ENCODE measurements around the gene EDC3. TPM values are rescaled to one million over a fixed set of nuclear protein-coding genes. Genes with fewer than 3 reads are reported as not detected.
"Not testable (repeated sequence)": the region's sequence is repeated elsewhere in the genome, so short reads cannot be mapped to it uniquely, and the experiment has no call there.

The EDC3 gene
- polyA plus RNA-seq, 1 donor, result 23.7 TPM

DNA sequence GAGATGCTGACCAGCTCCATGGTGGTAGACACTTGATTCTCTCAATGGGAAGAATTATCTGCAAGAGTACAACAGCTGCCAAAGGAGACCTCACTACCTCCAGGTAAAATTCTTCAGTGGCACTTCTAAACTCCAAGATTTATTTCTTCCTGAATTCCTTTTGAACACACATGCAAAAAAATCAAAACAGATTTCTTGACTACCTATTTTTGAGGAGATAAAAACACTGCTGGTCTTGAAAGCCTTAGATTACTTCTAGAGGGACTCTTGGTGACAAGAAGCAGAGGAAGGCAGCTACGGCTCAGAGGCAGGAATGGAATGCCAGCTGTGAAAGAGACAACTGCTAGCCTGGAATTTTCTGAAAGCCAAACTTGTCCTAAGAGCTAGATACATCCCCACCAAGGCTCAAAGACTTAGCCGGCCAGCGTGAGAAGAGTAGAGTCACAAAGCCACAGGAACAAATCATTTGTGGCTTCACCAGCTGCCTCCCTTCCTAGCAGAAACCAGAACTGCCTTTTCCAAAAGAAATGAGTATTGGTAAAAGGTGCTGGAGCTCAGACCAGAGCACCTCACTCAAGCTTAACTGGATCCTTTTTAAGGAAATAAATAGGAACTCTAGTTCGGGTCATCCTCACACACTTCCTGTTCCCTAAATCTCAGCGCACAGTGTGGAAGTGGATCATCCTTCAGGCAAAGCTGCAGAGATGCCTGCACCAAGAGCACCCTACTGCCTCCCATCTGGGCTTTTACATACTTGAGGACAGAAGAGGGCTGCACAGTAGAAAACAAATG, 47.6 kb downstream of the EDC3 start:
- DNase-seq (ENCODE audit: low read depth), result no peak

- no peak for DNase-seq (ENCODE audit: low read depth)
These were observed 49.3 kb downstream of the EDC3 start for GRCh38 chr15:74646480-74646879.

- no peak for DNase-seq (ENCODE audit: low read depth)
These were observed 52.1 kb downstream of the EDC3 start for GRCh38 chr15:74643665-74644204.

GRCh38 chr15:74642734-74643664, 52.8 kb downstream of the EDC3 start:
- DNase-seq (ENCODE audit: low read depth), result no peak

GRCh38 chr15:74642348-74642733, 53.5 kb downstream of the EDC3 start:
- no peak for DNase-seq (ENCODE audit: low read depth)

DNA sequence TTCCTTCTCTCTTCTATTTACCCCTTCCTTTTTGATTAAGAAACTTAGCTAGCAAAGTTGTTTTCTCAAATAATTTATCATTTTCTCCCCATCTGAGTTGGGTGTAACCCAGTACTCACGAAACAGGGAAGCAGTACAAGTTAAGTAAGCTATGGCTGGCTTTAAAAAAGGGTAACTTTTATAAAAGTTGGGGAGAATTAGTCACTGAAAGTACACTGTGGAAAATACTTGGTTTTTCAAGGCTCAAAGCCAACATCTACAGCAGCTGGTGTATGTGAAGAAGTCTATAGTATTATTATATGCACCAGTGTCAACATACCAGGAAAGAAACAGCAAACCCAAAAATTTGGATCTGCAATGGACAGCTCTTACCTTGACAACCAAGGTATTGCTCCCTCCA, 54.7 kb downstream of the EDC3 start:
- DNase-seq (ENCODE audit: low read depth), result no peak

GRCh38 chr15:74636984-74637383, 58.8 kb downstream of the EDC3 start:
- no peak for DNase-seq (ENCODE audit: low read depth)

DNA sequence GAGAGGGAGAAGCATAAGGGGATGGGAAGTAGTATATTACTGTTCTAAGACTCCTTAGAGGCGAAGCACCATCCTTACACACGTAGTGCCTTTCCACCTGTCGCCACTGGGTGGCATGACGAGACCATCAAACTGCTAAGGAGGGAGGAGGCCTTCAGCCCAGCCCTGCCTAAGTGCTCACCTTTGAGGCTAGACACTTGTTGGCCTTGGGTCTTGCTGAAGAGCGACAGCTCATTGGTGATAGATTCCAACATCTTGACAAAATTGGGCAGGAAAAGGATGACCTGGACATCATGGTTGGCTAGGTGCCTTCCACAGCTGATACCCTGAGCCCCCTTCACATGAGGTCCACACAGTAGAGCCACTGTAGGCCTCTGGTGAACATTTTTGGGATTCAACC, 60.6 kb downstream of the EDC3 start:
- DNase-seq (ENCODE audit: low read depth), result no peak

DNA sequence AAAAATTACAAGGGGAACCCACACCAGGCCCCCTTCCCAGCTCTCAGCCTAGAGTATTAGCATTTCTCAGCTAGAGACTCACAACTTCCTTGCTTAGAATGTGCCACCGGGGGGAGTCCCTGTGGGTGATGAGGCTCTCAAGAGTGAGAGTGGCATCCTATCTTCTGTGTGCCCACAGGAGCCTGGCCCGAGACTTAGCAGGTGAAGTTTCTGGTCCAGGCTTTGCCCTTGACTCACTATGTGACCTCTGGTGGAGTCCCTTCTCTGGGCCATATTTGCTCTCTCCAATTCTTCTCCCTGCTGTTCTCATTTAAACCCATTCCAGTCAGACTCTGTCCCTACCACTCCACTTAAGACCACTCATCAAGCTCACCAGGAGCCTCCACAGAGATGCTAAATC, 62.0 kb downstream of the EDC3 start:
- no peak for DNase-seq (ENCODE audit: low read depth)

DNA sequence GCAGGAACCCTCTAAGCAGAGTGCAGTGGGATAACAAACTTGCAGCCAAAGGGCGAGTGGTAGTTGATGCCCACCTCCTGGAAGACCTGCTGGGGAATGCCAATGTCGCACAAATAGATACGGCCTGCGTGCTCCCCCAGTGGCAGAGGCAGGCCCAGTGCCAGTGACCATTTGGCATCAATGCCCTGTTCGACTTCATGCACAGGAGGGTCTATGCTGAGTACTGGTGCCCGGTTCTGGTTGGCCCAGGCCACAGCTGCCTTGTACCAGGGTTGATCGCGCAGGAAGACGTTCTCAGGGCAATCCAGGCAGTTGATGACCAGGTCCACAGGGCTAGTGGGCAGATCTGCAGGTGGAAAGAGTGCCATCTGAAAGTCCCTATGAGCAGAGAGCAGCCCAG, 63.2 kb downstream of the EDC3 start:
- DNase-seq (ENCODE audit: low read depth), result no peak

DNA sequence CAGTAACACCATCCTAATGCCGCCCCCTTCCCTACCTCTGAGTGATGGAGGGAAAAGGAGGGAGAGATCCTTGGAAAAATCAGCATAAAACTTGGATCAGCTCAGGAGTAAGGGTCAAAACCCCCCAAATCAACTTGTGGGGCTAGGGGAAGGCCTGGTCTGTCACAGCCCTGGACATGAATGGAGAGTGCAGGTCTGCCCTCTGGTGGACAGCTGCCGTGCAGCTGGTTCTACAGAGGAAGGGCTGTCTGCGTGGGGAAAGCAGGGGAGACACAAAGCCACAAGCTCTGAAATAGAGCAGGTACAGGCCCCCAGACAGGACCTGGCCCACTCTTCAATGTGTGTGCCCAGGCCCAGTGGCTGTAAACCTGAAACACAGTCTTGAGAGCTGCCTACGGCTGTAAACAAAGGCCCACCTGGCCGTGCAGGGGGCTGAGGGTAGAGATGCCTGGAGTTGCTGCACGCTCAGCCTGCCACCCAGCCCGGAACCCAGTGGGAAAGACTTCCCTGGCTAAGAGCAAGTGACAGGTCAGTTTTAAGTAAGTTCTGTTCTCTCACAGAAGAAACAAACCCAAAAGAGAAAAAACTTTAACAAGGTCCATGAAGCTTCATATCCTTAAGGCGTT, 63.8 kb downstream of the EDC3 start:
- DNase-seq (ENCODE audit: low read depth), result no peak

- no peak for DNase-seq (ENCODE audit: low read depth)
These were observed 64.4 kb downstream of the EDC3 start for GRCh38 chr15:74631408-74631807.

DNA sequence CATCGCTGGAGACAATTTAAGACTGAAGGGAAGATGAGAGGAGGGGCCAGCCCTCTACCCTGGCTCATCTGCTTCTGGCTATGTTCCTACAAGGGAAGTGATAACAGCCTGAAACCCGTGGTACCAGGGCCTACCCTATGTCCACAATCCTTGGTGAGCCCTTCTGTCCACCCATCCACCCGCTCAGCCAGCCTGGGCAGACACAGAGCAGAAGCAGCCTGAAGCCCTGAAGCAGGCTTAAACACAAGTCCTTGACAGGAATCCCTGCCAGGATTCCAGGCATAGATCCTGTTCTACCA, 64.8 kb downstream of the EDC3 start:
- no peak for DNase-seq (ENCODE audit: low read depth)

GRCh38 chr15:74630284-74631086, 65.3 kb downstream of the EDC3 start:
- DNase-seq (ENCODE audit: low read depth), result no peak

GRCh38 chr15:74629696-74630095, 66.1 kb downstream of the EDC3 start:
- DNase-seq (ENCODE audit: low read depth), result not testable (repeated sequence)

DNA sequence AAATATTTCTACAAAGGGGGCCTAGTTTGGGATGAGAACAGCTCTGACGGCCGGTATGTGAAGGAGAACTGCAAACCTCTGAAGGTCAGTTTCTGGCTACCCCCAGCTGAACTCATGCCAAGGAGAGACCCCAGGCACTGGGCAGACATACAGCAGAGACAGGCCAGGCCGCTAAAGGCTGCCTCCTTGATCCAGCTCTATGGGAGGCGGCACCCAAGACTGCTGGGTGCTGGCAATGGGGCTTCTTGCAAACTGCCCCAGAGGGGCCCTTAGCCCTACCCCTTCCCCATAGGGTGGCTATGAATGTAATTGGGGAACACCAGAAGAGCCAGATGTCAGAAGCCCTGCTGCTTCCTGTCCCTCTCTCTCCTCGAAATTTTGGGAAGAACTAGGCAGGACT, 66.9 kb downstream of the EDC3 start:
- no peak for DNase-seq (ENCODE audit: low read depth)

DNA sequence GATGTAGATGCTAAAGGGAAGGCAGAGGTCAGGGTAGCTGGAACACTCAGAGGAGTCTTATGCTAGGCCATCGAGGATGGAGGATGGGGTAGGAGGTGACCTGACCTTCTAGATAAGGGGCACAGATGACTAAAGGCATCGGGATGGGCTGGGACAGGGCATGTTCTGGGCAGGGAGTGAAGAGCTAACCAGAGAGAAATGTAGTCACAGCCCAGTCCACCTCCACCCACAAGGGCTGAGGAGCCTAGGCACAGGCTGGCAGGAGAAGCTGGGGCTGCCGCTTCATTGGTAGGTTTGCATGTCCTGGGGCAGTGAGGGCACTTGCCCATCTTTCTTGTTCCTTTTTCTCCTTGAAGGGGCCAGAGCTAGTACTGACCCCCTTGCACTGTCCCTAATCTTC, 67.6 kb downstream of the EDC3 start:
- DNase-seq (ENCODE audit: low read depth), result no peak

GRCh38 chr15:74627766-74628165, 68.1 kb downstream of the EDC3 start:
- DNase-seq (ENCODE audit: low read depth), result no peak

- no peak for DNase-seq (ENCODE audit: low read depth)
These were observed 68.8 kb downstream of the EDC3 start for GRCh38 chr15:74626752-74627692.

GRCh38 chr15:74626336-74626735, 69.5 kb downstream of the EDC3 start:
- DNase-seq (ENCODE audit: low read depth), result no peak

Measured in forelimb muscle (tissue), 1 donor.